ENCODE measurements around the gene MBNL2. TPM values are rescaled to one million over a fixed set of nuclear protein-coding genes. Genes with fewer than 3 reads are reported as not detected.

Gene MBNL2
- total RNA-seq, 1 experiment from 2014 or later, result 0.17 TPM

GRCh38 chr13:97249796-97250495 is 27.8 kb downstream of the MBNL2 start:
- WGBS (ENCODE audit: extremely low coverage, insufficient read length, low lambda C conversion rate), result no CpG with 5 or more reads among the region's 3 CpGs
- Mint-ChIP-seq H3K36me3 (ENCODE audit: insufficient read depth in 1 of 3, low read depth in 3 of 3) (no peaks in the 10 kb centered on the region), H3K4me1 (peaks cover 0 to 7% of the 10 kb centered on the region in 2 experiments; a peak in 2 of 4 replicates), H3K9me3 (no peaks in the 10 kb centered on the region), H3K27ac (no peak overlapping the region), H3K27me3 (ENCODE audit: low read depth) (peaks cover 40% of the 10 kb centered on the region), H3K4me3 (no peak overlapping the region)
- no peak overlapping the region for H3K4me2 ChIP-seq (ENCODE audit: insufficient read depth, insufficient read length, low read length)
- no peaks in the 10 kb centered on the region for H3K23me2 ChIP-seq (ENCODE audit: insufficient read length, low read depth, low read length, poor library complexity, severe bottlenecking)
- no peak for DNase-seq
- H2BK20ac ChIP-seq (ENCODE audit: low read depth, low read length, poor library complexity, severe bottlenecking), result no peak overlapping the region
- no peak overlapping the region for H3K14ac ChIP-seq (ENCODE audit: insufficient read depth, low read length)
- no peak overlapping the region for H3T11ph ChIP-seq (ENCODE audit: low read length)
- H3K18ac ChIP-seq (ENCODE audit: insufficient read length, low read depth, low read length), result no peak overlapping the region
- no peak overlapping the region for H3K23ac ChIP-seq (ENCODE audit: insufficient read length, low read depth, low read length)
- no peaks in the 10 kb centered on the region for H3K27me3 ChIP-seq (ENCODE audit: insufficient read depth, low read length)
- no peaks in the 10 kb centered on the region for H3K79me2 ChIP-seq (ENCODE audit: insufficient read depth, low read length)
- no peaks in the 10 kb centered on the region for H3K9me3 ChIP-seq (ENCODE audit: control insufficient read depth, low read depth, low read length)
- no peak overlapping the region for H3K27ac ChIP-seq (ENCODE audit: insufficient read length, low read depth, low read length)
- H3K56ac ChIP-seq (ENCODE audit: insufficient read length, low read depth, low read length), result no peak overlapping the region
- H2BK5ac ChIP-seq (ENCODE audit: insufficient read length, low read length), result no peak overlapping the region
- no peak overlapping the region for H2BK15ac ChIP-seq (ENCODE audit: low read depth, low read length)
- no peak for TF ChIP-seq CTCF (conservative IDR thresholded peaks at IDR 0.05)
- no peak overlapping the region for H3K4ac ChIP-seq (ENCODE audit: low read depth, low read length)
- no peak overlapping the region for H3K9ac ChIP-seq (ENCODE audit: extremely low read depth, insufficient read length, low read length)
- H4K20me1 ChIP-seq (ENCODE audit: control insufficient read depth, insufficient read depth, insufficient read length), result no peaks in the 10 kb centered on the region
- H3K4me1 ChIP-seq (ENCODE audit: insufficient read depth, low read length), result 0 out of 2 replicates have a peak, but pooled peaks cover 2% of the 10 kb centered on the region
- no peak overlapping the region for H2BK12ac ChIP-seq (ENCODE audit: insufficient read length, low read depth, low read length)
- H3K79me1 ChIP-seq (ENCODE audit: insufficient read depth, low read depth, low read length, poor library complexity, severe bottlenecking), result no peaks in the 10 kb centered on the region
- no peak overlapping the region for H4K8ac ChIP-seq (replicated peaks; ENCODE audit: insufficient read length, low read depth, low read length)
- H2AFZ ChIP-seq (ENCODE audit: low read length), result no peak overlapping the region
- no peak overlapping the region for H2BK120ac ChIP-seq (ENCODE audit: low read depth, low read length, poor library complexity, severe bottlenecking)
- no peak overlapping the region for H2AK5ac ChIP-seq (ENCODE audit: insufficient read length, low read length)
- H4K91ac ChIP-seq (ENCODE audit: insufficient read length, low read depth, low read length), result no peak overlapping the region
- H4K5ac ChIP-seq (ENCODE audit: insufficient read length, low read depth, low read length), result no peak overlapping the region

Data from H9 (cell line).